ENCODE results near the gene TMEM117.
A peak's percentile ranks its signal among the peaks of the same experiment; 100 is the strongest.

TMEM117 gene

GRCh38 chr12:43835656-43836474, at the start of gene TMEM117:
TMEM117 (plus strand) TSS chr12:43836081.
- DNase-seq: peak; percentile 22

- no peak for DNase-seq
Measured at GRCh38 chr12:43786899-43787693, 48.8 kb upstream of the TMEM117 start.

GRCh38 chr12:43789941-43790340, 45.9 kb upstream of the TMEM117 start:
- no peak for DNase-seq

GRCh38 chr12:43795716-43796280, 40.1 kb upstream of the TMEM117 start:
- no peak for DNase-seq

GRCh38 chr12:43797561-43798217, 38.2 kb upstream of the TMEM117 start:
- DNase-seq: no peak

- DNase-seq: no peak
Measured at GRCh38 chr12:43805149-43805859, 30.6 kb upstream of the TMEM117 start.

DNA sequence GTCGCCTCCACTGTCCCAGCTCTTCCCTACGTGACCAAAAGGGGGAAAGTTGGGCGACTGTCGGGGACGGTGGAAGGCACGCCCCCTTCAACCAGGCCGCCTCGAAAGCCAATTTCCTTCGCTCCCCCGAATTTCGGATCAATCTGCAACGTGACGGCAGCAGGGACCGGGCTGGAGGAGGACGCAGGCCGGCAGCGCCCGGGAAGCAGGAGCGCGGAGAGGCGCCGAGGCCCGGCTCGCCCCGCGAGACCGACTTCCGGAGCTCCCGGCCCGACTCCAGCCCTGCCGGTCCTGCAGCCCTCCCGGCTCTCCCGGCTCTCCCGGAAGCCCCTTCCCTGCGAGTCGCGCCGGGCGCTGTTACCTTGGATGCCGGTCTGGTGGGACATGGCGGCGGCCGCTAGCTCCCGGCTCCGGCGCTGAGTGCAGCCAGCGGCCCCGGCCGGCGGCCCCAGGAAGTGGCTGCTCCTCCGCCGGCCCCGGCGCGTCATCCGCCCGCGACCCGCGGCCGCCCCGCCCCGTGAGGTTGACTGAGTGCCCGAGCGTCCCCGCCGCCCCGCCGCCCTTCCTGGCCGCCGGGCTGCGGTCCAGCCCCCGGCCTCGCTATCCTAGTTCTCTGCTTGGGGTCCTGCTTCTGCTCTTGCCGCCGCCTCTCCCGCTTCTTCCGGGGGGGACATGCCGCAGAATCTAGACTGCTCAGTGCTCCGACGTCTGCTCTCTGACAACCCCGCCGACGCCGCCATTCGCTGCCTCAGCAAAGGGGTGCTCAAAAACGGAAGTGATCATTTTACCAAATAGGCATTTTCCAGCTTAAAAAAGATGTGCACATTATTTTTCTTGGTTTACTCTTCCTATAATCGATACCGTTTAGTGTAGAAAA, 29.8 kb upstream of the TMEM117 start, which contains the start of gene TWF1:
TWF1 (minus strand) TSS at position 458 of the 877 bp plus-strand sequence; CDS start at position 386, 72 bp downstream.
- DNase-seq: peak; percentile 36

DNA sequence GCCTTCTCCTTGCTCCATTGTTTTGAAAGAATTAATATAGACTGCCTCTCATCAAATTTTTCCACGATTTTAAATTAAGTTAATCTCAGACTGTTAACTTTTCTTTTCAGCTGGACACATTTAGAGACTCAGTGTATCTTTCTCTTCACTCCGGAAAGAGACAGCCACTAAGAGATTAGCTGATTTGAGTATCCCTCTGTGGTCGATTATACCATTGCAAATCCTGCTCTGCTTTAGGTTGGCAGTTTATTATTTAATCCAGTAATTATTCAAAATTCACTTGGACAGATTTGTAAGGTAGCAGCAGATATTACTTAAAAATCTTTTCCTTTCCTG, 29.2 kb upstream of the TMEM117 start:
- DNase-seq: no peak

GRCh38 chr12:43807386-43807785, 28.5 kb upstream of the TMEM117 start:
- no peak for DNase-seq

DNA sequence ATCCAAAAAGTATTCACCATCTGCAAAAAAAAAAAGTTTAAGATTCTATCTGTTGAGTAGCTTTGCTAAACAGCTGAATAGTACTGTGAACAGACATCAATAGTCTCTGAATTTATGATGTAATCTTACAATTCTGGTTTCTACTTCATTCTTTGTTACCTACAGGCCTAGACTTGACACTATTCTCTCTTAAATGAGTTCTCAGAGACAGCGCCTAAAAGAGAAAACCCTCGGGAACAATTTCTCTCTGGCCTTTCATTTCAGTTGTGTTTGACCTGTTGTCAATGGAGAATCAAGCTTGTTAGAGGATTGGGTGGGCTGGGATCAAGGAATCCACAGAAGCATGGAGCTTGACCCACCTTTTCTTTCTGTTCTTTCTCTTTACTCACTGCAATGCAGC, 23.8 kb upstream of the TMEM117 start:
- DNase-seq: no peak

DNA sequence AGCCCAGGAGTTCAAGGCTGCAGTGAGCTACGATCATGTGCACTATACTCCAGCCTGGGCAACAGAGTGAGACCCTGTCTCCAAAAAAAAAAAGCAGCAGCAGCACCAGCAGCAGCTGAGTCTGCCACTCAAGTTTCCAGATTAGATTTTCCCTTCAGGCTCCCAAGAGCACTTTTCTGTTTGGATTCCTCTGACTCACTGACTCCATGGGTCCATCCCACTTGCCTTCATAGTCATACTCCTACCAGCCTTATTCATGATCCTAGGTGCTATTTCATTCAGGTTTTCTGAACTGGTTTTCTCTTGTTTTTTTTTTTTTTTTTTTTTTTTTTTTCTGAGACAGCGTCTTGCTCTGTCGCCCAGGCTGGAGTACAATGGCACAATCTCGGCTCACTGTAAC, 23.0 kb upstream of the TMEM117 start:
- no peak for DNase-seq

GRCh38 chr12:43815416-43815815, 20.5 kb upstream of the TMEM117 start:
- no peak for DNase-seq

- no peak for DNase-seq
Measured at GRCh38 chr12:43816168-43816567, 19.7 kb upstream of the TMEM117 start.

DNA sequence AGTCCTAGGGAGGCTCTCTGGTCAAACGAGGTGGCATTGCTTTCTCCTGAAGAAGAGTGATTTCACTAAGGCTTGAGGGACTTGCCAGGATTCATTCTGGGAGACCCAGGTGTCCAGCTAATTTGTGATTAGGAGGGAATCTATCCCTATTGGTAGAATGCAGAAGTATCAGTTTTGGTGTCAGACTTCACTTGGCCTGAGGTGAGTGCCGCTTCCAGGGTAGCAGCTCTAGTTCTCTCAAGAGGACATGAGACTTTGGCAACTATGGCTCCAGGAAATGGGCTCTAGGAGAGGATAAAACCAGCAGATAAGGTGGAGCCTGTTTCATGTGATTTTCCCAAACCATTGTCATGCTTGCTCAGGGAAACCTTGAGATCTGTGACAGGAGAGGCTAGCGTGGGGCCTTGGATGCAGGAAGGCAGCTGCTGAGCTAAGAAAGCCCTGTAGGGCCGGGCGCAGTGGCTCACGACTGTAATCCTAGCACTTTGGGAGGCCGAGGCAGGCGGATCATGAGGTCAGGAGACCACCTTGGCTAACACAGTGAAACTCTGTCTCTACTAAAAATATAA, 11.6 kb upstream of the TMEM117 start:
- DNase-seq: no peak

DNA sequence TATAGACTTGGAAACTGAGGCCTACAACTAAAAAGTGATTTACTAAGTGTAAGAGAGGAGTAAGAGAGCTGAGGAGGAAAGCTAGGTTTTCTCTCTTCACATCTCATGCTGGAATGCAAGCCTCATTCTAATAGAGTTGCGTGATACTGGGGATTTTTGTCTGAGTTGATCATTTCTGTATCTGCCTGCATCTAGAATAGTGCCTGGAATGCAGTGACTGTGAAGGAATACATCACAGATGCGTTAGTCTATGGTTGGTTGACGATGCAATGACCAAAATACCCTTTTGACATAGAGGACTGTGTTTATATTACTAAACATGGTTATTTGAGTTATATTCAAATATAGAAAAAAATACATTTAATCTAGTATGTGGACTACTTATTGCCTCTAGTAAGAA, 9.2 kb upstream of the TMEM117 start:
- no peak for DNase-seq

DNA sequence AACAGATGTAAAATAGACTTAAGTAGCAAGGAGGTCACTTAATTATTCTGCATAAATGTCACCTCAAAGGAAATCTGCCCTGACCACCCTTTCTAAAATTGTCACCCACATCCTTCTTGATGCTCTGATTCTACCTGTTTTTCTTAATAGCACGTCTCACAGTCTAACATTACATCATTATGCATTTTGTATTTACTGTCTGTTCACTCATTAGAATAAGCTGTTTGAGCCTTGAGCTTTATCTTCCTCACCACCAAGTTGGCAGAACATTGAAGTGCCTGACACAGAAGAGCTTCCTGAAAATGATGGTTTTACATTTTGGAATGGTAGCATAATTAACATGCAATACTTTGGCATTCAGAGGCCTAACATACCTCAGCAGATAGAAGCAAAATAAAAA, 8.8 kb upstream of the TMEM117 start:
- DNase-seq: no peak

- no peak for DNase-seq
Measured at GRCh38 chr12:43832463-43833168, 3.3 kb upstream of the TMEM117 start.

DNA sequence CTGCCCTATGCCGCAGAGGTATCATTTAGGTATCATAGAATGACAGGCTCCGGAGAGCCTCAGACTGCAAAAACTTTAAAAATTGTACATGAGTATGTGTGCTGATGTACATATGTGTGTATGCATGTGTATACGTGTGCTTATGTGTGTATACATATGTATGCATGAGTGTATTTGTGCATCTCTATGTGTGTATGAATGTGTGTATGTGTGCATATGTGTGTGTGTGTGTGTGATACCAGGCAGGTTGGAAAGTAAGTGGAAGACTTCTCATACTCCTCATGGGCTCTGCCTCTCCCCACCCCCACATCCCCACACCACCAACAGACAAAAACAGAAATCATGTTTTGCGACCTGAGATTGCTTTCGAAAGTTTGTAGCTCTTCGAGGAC, 621 bp upstream of the TMEM117 start:
- DNase-seq: no peak

- no peak for DNase-seq
Measured at GRCh38 chr12:43836475-43836989, 651 bp downstream of the TMEM117 start.

DNA sequence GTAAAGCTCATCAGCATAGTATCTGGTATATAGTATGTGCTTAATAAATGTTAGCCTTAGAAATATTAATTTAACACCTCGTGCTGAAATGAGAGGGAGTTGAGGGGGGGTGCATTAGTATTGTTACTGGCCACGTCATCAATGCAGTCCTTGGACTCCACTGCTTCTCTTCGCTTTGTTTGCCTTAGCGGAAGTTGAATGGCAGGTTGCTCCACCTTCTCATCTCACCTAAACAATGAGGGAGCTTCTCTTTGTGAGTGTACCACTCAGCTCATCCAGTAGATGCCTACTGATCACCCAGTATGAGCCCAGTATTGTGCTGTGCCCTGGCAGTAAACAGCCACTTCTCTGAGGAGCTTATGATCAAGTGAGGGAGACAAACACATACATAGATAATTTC, 4.5 kb downstream of the TMEM117 start:
- no peak for DNase-seq
